ENCODE data around the gene ALKBH3. TPM values are rescaled to one million over a fixed set of nuclear protein-coding genes. Genes with fewer than 3 reads are reported as not detected.

The ALKBH3 gene
- total and polyA plus RNA-seq, 10 of the 15 experiments (the other 5 are each of a cell fraction or from before 2014, with no cell fraction given), result 22.1 to 50.8 (median 38.5) TPM

DNA sequence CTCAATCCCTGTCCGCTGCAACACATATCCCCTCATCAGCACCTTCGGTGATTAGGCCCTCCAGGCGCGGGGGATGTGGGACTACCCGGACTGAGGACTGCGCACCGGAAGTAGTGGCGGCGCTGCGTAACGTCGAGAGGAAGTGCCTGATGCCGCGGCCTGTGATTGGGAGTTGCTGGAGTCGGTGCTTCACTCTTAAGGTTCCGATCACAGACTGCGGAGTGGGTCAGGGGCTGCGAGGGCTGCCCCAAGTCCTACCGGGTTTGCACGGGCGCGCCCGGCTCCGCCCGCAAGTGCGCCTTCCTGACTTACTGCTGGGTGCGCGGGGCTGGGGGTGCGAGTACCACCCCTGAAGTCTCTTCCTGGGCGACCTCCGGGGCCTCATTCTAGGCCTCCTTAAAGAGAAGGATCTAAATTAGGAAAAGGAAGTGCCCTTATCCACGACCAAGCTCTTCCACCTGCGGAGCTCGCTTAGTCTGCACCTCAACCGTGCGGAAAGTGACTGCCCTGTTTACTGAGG lies at the start of gene ALKBH3 (continued):
- TF ChIP-seq EGR1 (IDR thresholded peaks at IDR 0.05; ENCODE audit: borderline replicate concordance in 1 of 2, low read depth in 2 of 2, low read length in 2 of 2) (peak; percentile 63 to 98; a peak in 2 of 3 replicates), ZNF274 (IDR thresholded peaks at IDR 0.05; ENCODE audit: insufficient read depth, insufficient read length) (no peak), MYB (IDR thresholded peaks at IDR 0.05; ENCODE audit: borderline replicate concordance, low read depth, low read length) (no peak), BCL3 (IDR thresholded peaks at IDR 0.05; ENCODE audit: borderline replicate concordance, insufficient read depth, low read depth, low read length, poor library complexity, severe bottlenecking) (peak; percentile 17), RBBP5 (conservative IDR thresholded peaks at IDR 0.05) (no peak), MYC (IDR thresholded peaks at IDR 0.05; ENCODE audit: insufficient read depth, insufficient read length, insufficient replicate concordance, low read length, severe bottlenecking) (no peak), TCF7 (IDR thresholded peaks at IDR 0.05; ENCODE audit: borderline replicate concordance) (no peak), IRF4 (IDR thresholded peaks at IDR 0.05; ENCODE audit: low read depth, low read length) (peak; percentile 54; the same call in 1 of the 2 replicates), GABPA (IDR thresholded peaks at IDR 0.05; ENCODE audit: low read depth) (peak; percentile 100), ZNF217 (IDR thresholded peaks at IDR 0.05) (peak; percentile 58; the same call in 1 of the 2 replicates), IKZF2 (IDR thresholded peaks at IDR 0.05) (peak in 1 of 2 experiments; percentile 26; a peak in 1 of 4 replicates), NFYB (IDR thresholded peaks at IDR 0.05; ENCODE audit: insufficient read depth, low read depth, low read length) (peak; percentile 95), KLF5 (IDR thresholded peaks at IDR 0.05; ENCODE audit: partially characterized antibody) (peak; percentile 47), LARP7 (IDR thresholded peaks at IDR 0.05) (peak; percentile 86), BACH1 (IDR thresholded peaks at IDR 0.05; ENCODE audit: borderline replicate concordance) (no peak; the same call in 1 of the 2 replicates), SP1 (IDR thresholded peaks at IDR 0.05; ENCODE audit: low read depth, low read length) (peak; percentile 80), CHD4 (IDR thresholded peaks at IDR 0.05) (no peak), ZSCAN29 (IDR thresholded peaks at IDR 0.05) (0 out of 2 replicates have a peak, but pooled peaks have one; percentile 37), HSF1 (IDR thresholded peaks at IDR 0.05; ENCODE audit: low read depth, low read length) (no peak), TARDBP (IDR thresholded peaks at IDR 0.05; ENCODE audit: borderline replicate concordance) (peak; percentile 87; the same call in 1 of the 2 replicates), ZNF687 (IDR thresholded peaks at IDR 0.05) (peak; percentile 39; the same call in 1 of the 2 replicates), MEF2A (IDR thresholded peaks at IDR 0.05; ENCODE audit: insufficient read depth, low read depth, low read length) (0 out of 2 replicates have a peak, but pooled peaks have one; percentile 44), USF1 (IDR thresholded peaks at IDR 0.05; ENCODE audit: borderline replicate concordance, extremely low read length, insufficient read depth, low read depth, low read length) (peak; percentile 26)

Data from GM12878 (cell line).